GM21717 (cell line): ENCODE results near the gene SOX21.
"Not testable (repeated sequence)": the region's sequence is repeated elsewhere in the genome, so short reads cannot be mapped to it uniquely, and the experiment has no call there.

Experiments used
- ATAC-seq: cut with Tn5 transposase; IDR thresholded peaks from one replicate; pipeline ENCODE4 v1.9.1; 2021; ENCODE audit warnings: mild to moderate bottlenecking, moderate library complexity; ENCODE audit not compliant: unreplicated experiment

The SOX21 gene

DNA sequence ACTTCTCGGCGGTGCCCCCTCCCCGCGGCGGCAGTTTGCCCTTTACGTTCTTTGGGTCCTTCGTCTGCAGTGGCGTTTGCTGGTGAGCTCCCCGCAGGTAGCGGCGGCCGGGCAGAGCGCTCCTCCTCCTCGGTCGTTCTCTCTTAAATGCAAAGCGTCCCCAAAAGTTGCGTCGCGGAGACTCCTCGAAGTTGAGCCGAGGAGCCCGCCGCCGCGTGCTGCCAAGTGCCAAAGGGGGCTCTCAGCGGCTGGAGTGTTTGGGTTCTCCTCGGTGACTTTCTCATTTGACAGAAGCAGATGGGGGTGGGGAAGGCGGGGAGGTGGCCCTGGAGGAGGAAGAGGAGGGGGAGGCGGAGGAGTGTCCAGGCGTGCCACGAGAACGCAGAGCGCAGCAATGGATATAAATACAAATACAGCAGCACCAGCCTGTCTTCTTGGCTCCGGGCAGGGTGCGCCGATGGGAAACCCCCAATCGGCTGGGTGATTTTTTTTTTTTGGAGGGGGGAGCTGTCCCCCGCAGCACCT lies at the start of gene SOX21:
SOX21 (minus strand) TSS at position 259 of the 525 bp plus-strand sequence. CDS start 496 bp downstream, outside the sequence.
- no peak for ATAC-seq

DNA sequence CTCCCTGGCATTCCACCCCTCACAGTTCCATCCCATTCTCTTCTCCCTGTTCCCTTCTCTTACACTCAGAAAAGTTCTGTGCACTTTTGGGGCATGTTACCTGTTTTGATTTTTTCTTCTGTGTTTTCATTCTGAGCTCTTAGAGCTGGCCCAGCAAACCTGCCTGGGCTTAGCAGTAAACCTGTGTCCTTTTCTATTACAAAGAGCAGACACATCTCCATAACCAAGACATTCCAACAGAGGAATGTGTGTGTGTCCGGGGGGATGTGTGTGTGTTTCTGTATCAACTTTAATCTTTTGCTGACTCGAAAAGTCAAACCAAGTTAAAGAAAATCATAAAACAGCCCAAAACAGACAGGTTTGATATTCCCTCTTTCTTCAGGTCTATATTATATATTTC lies 49.1 kb upstream of the SOX21 start:
- no peak for ATAC-seq

DNA sequence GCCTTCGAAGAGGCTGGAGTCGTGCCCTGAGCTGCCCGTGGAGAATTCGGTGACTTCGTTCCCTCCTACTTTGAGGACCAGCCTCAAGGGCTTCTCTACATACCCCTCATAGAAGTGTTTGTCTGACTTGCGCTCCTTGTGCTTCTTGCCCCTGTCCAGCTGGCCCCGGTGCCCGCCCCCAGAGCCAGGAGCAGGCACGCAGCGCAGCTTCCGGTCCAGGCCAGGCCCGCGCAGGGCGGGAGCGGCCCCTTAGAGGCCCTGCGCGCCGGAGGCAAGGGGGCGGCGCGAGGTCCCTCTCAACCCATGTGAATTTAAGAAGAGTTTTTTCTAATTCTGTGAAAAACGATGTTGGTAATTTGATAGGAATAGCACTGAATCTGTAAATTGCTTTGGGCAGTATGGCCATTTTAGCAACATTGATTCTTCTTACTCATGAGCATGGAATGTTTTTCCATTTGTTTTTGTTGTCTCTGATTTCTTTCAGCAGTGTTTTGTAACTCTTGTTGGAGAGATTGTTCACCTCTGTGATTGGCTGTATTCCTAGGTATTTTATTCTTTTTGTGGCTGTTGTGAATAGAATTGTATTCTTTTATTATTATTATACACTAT lies 46.9 kb upstream of the SOX21 start:
- no peak for ATAC-seq

DNA sequence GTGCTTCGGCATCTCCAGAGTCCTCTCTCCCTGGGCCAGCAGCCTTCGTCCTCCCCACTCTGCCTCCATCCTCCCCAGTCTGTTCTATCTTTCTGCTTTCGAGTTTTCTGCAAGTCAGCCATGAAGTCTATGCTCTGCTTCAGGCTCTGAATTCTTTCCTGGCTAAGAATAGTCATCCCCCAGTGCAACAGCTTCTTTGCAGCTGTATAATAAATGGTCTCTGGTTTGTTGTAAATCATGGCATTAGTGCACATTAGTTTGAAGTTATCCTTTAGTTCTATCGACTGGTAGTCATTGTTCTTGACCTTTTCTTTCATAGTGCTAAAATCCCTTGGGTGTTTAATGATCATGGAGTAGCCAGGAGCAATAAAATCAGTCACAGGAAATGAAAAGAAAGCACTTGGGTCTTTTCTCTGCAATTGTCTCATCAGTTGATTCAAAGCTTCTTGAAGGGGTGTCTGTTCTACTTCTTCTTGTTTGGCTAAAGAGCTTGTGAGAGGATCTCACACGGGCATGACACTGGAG lies 46.2 kb upstream of the SOX21 start:
- no peak for ATAC-seq

DNA sequence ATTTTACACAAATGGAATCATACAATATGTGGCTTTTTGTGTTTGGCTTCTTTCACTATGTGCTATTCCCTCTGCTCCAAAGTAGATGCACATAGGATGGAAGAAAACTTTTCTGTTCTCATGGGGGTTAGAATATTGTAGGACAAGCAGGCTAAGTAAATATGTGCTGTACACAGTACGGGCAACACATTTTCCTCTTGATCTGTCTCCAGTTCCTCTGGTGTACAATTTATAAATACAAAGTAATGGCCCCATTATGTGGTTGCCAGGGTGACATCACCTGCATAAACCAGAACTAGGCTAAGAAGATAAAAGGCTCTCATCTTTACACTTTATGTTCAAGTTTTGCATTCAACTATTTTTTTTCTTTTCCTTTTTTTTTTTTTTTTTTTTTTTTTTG lies 41.0 kb upstream of the SOX21 start:
- ATAC-seq: no peak

- no peak for ATAC-seq
Measured at GRCh38 chr13:94749162-94749561, 36.8 kb upstream of the SOX21 start.

DNA sequence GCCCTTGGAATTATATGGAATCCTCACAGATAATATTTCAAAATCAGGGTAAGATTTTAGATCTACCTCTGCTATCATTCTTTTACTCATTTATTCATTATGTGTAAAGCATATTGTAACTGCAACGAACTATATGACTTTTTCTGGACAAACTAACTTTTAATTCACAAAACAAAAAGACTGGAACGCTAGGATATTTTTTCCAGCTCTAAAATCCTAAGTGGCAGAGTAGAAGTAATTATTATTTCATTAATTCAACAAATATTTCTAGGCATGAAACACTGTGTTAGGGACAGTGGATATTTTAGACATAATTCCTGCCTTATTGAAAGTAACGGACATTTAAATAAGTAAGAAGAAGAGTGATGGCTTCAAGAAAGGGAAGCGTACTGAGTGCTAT lies 26.9 kb upstream of the SOX21 start:
- ATAC-seq: no peak

GRCh38 chr13:94731028-94731427 lies 18.7 kb upstream of the SOX21 start:
- ATAC-seq: no peak

GRCh38 chr13:94729941-94730340 lies 17.6 kb upstream of the SOX21 start:
- not testable (repeated sequence) for ATAC-seq

DNA sequence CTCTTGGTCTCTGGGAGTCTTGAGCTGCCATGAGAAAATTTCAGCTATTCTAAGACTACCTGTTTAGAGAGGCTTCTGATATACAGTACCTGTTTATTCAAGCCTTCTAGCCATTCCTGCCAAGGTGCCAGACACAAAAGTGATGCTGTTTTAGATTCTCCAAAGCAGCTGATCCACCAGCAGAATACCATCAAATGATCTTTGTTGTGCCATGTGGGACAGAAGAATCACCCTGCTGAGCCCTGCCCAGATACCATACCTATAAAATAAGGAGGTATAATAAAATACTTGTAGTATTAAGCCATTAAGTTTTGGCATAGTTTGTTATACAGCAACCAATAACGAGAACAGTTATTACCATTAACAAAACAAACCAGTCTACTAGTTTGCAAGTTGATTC lies 14.1 kb upstream of the SOX21 start:
- ATAC-seq: no peak

DNA sequence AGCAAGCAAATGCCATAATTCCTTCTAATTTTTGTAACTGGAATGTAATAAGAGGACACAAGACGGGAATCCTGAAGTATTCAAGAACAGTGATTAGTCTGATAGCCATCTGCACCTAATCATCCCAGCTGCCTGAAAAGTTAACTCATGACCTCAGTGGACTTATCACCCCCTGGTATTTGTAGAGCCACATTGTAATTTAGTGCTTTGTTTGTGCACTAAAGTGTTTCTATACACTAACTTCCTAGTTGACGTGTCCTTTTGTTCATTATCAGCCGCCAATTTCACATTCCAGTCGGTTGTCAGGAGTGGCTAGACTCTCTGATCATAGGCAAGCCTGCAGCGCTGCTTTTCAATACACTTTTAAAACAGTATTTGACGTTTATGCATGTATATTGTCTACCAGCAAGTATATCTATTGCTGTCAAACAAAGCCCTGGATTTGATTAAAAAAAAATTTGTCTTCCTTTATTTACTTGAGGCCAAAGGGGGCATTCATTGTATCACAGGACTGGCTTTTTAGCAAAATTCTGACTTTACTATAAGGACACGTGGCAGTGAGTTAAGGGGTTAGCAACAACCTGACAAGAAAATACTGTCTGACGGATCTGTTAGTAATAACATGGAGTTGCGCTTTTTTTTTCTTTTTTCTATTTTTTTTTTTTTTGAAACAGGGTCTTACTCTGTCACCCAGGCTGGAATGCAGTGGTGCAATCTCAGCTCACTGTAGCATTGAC lies 10.4 kb upstream of the SOX21 start:
- ATAC-seq: no peak

GRCh38 chr13:94718697-94719096 lies 6.4 kb upstream of the SOX21 start:
- ATAC-seq: not testable (repeated sequence)

DNA sequence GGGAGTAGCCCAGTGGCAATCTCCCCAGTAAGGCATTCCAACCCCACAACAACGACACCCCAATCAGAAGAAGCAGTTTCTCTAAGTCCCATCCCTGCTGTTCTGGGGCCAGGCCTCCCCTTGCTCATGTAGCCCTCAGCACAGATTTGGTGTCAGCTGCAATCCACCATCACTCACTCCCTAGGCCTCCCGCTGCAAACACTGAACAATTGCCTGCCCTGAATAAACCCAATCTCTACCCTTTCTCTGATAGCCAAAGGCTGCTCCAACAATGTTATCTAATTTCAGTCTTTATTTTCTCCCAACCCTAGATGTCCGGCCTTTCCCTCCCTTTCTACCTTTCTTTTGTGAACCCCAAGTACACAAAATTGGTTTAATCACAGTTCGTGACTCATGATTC lies 5.6 kb upstream of the SOX21 start:
- no peak for ATAC-seq

GRCh38 chr13:94716016-94716415 lies 3.7 kb upstream of the SOX21 start:
- ATAC-seq: no peak

GRCh38 chr13:94713561-94714182 lies 1.3 kb upstream of the SOX21 start:
- no peak for ATAC-seq

DNA sequence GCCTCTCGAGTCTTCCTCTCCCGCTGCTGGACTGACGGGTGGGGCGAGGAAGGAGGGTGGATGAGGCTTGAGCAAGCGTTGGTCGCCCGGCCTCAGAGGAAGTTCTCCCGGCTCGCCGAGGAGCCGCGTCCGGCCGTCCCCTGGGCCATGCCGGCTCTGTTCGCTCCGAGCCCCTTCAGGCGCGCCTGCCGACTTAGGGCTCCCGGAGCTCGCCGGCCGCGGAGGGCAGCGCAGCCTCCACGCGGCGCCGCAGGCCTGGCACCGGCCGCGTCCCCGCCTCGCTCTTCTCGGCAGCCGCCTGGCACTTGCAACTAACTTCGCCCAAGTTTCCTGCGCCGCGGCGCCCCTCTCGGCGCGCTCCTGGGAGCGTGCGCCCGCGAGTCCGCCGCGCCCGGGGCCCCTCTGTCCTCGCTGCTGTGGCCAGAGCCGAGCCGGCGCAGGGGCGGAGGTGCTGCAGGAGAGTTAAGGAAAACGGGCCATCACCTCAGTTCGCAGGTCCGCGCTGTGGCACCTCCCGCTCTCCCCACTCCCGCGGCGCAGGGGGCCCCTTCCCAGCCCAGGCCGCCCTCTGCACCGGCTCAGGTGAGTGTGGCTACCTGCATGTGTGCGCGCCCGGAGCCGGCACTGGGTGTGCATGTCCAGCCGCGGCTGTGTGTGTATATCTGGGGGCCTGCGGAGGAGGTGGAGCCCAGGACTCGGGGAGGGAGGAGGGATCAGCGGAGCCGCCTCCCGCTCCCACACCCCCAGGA lies 641 bp upstream of the SOX21 start:
- no peak for ATAC-seq

DNA sequence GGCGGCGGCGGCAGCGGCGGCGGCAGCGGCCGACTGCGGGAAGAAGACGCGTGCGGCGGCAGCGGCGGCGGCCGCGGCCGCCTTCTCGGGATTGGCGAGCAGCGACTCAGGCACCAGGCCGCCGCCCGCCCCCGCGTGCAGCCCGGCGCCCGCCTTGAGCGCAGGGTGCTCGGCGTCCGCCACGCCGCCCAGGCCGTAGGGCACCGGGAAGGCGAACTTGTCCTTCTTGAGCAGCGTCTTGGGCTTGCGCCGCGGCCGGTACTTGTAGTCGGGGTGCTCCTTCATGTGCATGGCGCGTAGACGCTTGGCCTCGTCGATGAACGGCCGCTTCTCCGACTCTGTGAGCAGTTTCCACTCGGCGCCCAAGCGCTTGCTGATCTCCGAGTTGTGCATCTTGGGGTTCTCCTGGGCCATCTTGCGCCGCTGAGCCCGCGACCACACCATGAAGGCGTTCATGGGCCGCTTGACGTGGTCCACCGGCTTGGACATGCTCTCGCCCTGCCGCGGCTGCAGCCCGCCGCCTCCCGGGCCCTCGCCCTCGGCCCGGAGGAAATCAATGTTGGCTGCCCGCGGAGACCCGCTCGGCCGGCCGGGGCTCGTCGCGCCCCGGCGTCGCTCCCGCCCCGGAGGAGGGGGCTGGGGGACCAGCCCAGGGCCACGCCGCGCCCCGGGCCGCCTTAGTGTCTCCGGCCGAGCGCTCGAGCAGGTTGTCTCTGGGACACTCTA lies 621 bp downstream of the SOX21 start:
- peak; percentile 5 for ATAC-seq

- ATAC-seq: peak; percentile 72
Measured at GRCh38 chr13:94710881-94711560, 1.3 kb downstream of the SOX21 start.

DNA sequence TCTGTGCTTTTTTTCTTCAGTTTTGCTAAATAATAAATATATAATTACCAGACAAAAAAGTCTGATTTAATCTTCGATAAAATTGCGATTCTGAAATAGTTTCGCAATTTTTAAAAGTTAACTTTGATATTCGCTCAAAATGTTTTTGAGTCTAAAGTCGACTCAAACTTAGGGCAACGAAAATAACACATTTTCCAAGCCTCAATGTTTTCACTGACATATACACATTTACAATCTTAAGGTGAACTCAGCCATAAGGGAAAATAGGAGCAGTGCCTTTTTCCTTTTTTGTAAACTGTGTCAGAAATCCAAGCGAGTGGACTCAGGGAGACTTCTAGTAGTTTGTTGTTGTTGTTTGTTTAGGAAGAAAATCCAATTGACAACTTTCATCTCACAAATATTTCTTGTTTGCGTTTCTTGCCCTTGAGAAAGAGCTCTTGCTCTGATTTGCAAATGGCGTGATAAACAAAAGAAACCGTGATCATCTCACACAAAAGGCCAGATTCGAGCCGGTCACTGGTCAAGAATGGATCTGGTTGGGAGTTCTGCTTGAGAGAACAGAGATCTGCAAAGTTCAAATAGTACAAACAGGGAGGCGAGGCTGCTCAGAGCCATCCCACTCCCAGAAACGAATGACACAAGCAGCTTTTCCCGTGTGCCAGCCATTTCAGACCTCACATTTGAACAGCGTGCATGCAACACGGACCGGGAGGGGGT lies 2.1 kb downstream of the SOX21 start:
- ATAC-seq: no peak
